WI38 (cell line): ENCODE measurements around the gene RTL1.

Experiments
- H3K4me3 ChIP-seq: 2 replicates; pipeline ENCODE4 v1.5.1; 2011; ENCODE audit warnings: low read depth, mild to moderate bottlenecking, control low read depth, low read length
- TF ChIP-seq, protein P1 (sequence below): IDR thresholded peaks from 2 replicates; pipeline ENCODE4 v1.5.1; 2012; ENCODE audit warnings: low read depth, mild to moderate bottlenecking, control low read depth, low read length

RTL1 gene

DNA sequence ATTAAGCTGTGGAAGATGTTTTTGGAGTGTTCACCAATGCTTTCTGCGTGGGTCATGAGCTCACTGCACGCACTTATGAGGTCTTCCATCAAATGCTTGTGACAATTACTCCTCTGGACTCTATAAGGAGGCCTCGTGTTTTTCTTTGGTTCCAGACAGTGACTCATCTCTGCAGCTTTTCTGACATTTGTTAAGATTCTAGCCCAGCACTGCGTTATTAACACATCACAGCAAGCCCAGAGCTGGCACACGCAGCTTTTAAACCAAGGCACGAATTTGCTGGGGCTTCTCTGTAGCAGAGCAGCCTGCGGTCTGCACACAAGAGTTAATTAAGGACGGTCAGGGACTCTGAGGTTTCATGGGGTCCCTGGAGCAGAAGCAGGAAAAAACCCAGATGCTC, 60.7 kb downstream of the RTL1 start:
- no peak overlapping the region for H3K4me3 ChIP-seq
- TF ChIP-seq, protein P1, sequence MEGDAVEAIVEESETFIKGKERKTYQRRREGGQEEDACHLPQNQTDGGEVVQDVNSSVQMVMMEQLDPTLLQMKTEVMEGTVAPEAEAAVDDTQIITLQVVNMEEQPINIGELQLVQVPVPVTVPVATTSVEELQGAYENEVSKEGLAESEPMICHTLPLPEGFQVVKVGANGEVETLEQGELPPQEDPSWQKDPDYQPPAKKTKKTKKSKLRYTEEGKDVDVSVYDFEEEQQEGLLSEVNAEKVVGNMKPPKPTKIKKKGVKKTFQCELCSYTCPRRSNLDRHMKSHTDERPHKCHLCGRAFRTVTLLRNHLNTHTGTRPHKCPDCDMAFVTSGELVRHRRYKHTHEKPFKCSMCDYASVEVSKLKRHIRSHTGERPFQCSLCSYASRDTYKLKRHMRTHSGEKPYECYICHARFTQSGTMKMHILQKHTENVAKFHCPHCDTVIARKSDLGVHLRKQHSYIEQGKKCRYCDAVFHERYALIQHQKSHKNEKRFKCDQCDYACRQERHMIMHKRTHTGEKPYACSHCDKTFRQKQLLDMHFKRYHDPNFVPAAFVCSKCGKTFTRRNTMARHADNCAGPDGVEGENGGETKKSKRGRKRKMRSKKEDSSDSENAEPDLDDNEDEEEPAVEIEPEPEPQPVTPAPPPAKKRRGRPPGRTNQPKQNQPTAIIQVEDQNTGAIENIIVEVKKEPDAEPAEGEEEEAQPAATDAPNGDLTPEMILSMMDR = no peak

DNA sequence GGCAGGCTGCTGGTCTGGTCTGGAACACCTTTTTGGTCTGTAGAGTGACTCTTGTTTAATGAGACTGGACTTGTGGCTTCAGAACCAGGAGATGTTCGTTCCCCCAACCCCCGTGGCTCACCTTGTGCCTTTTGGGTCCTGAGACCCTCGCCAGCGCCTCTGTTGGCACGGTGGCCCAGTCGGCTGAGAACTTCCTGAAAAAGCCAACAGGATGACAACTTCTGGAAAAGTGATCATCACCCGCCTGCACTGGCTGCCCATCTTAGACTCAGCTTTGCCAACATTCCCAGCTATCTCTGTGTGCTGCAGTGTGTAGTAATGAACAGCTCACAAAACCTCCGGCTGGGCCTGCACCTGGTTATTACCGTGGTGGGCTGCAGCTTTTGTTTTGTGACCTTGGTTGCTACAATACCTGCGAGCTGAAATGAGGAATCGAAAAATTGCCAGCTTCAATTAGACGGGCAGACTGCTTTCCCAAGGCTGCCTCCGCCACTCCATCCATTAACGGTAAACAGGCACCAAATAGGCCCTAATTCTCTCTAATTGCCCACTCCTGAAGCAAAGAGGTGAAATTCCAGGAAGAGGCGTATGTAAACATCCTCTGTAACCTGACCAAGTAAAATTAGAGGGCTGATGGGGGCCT, 61.6 kb downstream of the RTL1 start:
- TF ChIP-seq, protein P1 = no peak

DNA sequence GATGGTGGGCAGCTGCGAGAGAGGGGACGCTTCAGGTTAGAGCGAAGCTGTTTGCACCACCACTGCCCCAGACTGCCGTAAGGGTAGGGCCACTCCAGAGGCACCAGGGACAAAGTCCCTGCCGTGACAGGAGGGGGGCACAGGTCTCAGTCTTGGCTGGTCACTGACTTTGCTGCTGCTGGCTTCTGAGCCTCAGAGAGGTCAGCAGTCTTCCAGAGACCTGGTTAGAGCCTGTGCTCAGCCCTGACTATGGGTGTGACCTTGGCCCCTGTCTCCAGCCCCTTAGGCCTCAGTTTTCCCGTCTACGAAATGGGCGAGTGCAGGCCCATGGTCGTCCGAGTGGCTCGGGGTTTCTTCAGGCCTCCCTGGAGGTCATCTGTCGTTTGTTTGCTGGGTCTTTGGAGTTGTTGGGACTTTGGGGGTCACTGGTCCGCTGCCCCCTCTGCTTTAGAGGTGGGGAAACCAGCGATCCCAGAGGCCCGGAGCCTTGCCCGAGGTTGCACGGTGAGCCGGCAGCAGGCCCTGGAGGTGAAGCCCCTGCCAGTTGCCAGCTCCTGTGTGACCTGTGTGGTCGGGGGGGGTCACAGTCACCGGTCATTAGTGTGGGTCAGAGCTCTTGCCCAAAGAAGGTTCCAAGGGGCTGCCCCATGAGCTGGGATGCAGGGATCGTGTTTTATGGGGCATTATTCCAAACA, 62.3 kb downstream of the RTL1 start:
- no peak overlapping the region for H3K4me3 ChIP-seq
- TF ChIP-seq, protein P1 = no peak

More for the DNA sequence above, 61.6 kb downstream of the RTL1 start:
- H3K4me3 ChIP-seq = no peak overlapping the region

DNA sequence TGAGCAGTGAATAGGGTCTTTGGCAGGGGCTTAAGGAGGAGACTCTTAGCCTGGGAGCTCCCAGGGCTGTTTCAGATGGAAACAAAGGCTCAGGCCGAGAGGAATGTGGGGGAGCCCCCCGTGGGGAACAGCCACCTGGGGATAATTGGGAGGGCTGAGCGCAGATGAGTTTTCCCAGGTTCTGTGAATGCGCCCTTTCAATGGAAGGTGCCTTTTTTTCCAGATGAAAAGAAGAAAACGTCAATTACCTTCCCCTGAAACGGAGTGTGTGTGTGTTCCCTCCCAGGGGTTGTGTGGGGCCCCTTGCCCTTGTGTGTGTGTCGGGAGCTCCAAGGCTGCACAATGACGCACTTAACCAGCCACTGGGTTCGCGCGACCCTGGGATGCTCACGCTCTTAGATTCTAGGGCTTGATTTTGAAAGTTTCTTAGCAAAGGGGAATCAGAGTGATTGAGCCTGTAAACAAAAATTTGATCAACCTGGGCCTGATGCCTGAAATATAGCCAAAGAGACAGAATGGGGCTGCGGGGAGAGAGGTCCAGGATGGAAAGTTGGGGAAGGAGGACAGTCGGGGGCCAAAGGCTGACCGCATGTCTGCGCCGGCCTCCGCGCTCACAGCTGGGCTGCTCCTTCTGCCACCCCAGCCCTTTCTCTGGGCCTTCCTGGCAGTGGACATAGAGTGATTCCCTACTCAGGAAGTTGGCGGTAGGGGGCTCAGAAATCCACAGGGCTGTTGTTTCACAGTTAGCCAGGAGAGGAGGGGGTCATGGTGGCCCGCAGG, 63.0 kb downstream of the RTL1 start:
- no peak overlapping the region for H3K4me3 ChIP-seq
- TF ChIP-seq, protein P1 = no peak

DNA sequence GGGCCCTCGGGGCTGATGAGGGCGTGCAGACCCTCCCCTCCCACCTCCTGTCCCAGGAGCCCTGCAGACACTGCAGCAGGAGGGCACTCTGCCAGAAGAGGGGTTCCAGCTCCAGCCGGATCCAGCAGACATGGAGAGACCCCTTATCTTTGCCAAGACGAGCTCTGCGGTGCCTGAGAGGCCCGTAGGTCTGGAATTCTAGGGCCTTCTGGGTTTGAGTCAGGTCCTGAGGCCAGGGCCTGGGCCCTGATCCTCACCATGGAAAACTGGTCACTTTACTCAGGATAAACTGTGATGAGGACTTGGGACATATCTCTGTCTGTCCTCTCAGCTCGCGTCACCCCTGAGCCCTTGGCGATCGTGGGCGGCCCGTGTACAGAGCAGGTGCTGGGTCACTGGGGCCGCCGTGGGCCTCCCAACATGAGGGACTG, 63.8 kb downstream of the RTL1 start:
- TF ChIP-seq, protein P1 = no peak
- H3K4me3 ChIP-seq = no peak overlapping the region

DNA sequence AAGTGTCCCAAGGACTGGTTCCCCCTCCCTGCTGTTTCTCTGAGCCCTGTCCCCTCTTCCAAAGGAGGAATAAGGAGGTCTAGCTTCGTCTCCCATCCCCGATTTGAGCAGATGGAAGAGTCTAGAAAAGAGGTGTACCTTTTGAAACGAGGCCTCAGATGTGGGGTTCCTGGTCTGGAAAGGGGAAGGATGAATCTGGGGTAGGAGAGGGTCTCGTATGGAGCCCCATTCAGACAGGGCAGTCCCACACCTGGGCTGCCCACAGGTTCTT, 64.3 kb downstream of the RTL1 start:
- H3K4me3 ChIP-seq = no peak overlapping the region
- TF ChIP-seq, protein P1 = no peak
